ENCODE measurements around the gene SPPL2C.
"Not testable (repeated sequence)": the region's sequence is repeated elsewhere in the genome, so short reads cannot be mapped to it uniquely, and the experiment has no call there.

SPPL2C gene

DNA sequence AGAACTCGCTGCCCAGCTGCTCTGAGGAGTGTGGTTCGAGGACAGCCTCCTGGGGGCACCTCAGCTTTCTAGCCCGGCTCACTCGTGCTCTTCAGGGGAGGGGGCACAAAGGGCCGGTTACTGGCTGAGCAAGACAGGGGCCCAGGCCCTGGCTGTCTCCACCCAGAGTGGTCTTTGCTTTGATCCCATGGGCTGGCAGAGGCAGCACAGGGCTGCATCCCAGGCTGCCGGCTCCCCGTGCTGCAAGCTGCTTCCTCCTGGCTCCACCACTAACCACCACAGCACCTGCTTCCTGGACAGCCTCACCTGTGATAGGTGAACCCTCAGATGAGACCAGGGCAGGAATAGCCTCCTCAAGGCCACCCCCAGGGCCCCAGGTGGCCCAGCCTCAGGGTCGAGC is 6.8 kb downstream of the SPPL2C start:
- H3K4me1 Mint-ChIP-seq (ENCODE audit: low read depth): peaks cover 7% of the 10 kb centered on the region
- no peaks in the 10 kb centered on the region for H3K36me3 Mint-ChIP-seq (ENCODE audit: low read depth)
- H3K9me3 Mint-ChIP-seq: no peaks in the 10 kb centered on the region
- H3K27me3 Mint-ChIP-seq: peaks cover 23% of the 10 kb centered on the region
- no peak overlapping the region for H3K4me3 Mint-ChIP-seq
- H3K27ac Mint-ChIP-seq: no peak overlapping the region

DNA sequence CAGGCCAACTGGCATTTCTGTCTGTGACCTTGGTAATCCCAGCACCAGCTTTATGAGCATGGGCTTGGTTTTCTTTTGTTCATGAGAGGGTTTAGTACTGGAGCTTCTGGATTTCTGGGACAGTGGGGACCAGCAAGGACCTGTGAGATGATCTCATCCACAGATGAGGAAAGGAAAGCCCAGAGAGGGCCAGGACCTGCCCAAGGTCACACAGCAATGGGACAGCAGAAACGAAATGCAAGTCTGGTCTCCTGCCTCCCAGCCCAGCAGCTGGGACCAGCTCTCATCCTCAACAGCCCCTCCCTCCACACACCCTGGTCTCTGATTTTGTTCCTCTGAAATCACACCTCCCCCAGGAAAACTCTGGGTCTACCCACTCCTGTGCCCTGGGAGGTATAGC is 7.2 kb downstream of the SPPL2C start:
- H3K9me3 Mint-ChIP-seq: no peaks in the 10 kb centered on the region
- peaks cover 7% of the 10 kb centered on the region for H3K4me1 Mint-ChIP-seq (ENCODE audit: low read depth)
- H3K4me3 Mint-ChIP-seq: no peak overlapping the region
- H3K27me3 Mint-ChIP-seq: peaks cover 23% of the 10 kb centered on the region
- H3K36me3 Mint-ChIP-seq (ENCODE audit: low read depth): no peaks in the 10 kb centered on the region
- no peak overlapping the region for H3K27ac Mint-ChIP-seq

DNA sequence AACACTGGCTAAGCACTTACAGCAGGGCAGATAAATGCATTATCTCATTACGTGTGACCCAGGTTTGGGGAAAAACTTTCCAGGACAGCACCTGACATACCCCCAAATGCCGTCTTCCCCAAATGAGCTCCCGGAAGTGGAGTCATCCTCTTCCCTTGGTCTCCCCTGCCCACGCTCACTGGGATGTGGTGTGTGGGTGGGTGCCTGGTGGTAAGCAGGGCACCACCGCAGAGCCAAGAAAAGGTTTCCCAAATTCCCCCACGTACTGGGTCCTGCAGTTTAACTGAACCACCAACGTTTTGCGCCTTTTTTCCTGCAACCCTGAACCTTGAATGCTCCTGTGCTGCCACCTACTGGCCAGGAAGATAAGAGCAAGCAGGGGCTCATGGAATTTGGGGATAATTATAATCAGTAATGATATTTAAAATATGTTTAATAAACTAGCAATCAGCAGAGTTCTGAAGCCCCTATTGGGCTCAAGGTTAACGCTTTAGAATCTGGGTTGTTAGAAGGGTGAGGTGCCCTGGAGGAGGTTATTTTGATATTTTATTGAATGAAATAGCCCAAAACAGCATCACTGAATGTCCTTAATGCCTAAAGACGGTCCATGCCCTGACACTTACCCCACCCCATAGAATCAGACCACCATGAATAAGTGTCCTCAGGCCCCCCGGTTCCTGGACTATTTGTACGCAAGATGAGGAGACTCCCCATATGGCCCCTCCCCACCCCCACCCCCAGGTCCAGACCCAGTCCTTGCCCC is 8.0 kb downstream of the SPPL2C start:
- Mint-ChIP-seq H3K27me3 (peaks cover 26% of the 10 kb centered on the region), H3K27ac (no peak overlapping the region)

DNA sequence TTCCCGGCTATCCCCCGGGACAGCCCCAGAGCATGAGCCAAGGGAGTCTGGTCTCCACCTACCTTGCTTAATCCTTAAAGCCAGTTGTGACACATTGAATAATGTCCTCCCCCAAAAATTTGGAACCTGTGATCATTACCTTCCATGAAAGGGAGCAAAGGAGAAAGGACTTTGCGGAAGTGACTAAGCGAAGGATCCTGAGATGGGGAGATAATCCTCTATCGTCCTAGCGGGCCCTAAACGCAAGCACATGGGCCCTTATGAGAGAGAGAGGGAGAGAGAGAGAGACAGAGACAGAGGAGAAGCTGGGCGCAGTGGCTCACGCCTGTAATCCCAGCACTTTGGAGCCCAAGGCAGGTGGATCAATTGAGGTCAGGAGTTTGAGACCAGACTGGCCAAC is 9.5 kb downstream of the SPPL2C start:
- Mint-ChIP-seq H3K36me3 (ENCODE audit: low read depth) (no peaks in the 10 kb centered on the region), H3K9me3 (no peaks in the 10 kb centered on the region), H3K4me1 (ENCODE audit: low read depth) (peaks cover 7% of the 10 kb centered on the region), H3K27me3 (peaks cover 31% of the 10 kb centered on the region), H3K27ac (no peak overlapping the region), H3K4me3 (no peak overlapping the region)

More for the DNA sequence above, 8.0 kb downstream of the SPPL2C start:
- Mint-ChIP-seq H3K4me3 (no peak overlapping the region), H3K4me1 (ENCODE audit: low read depth) (peaks cover 7% of the 10 kb centered on the region), H3K9me3 (no peaks in the 10 kb centered on the region), H3K36me3 (ENCODE audit: low read depth) (no peaks in the 10 kb centered on the region)

GRCh38 chr17:45855691-45856336 is 11.1 kb downstream of the SPPL2C start:
- peaks cover 38% of the 10 kb centered on the region for H3K27me3 Mint-ChIP-seq
- no peak overlapping the region for H3K4me3 Mint-ChIP-seq
- H3K36me3 Mint-ChIP-seq (ENCODE audit: low read depth): no peaks in the 10 kb centered on the region

GRCh38 chr17:45857977-45858708 is 13.5 kb downstream of the SPPL2C start:
- H3K4me3 Mint-ChIP-seq: no peak overlapping the region
- H3K4me1 Mint-ChIP-seq (ENCODE audit: low read depth): peaks cover 3% of the 10 kb centered on the region
- no peaks in the 10 kb centered on the region for H3K36me3 Mint-ChIP-seq (ENCODE audit: low read depth)
- no peak overlapping the region for H3K27ac Mint-ChIP-seq
- H3K9me3 Mint-ChIP-seq: no peaks in the 10 kb centered on the region
- H3K27me3 Mint-ChIP-seq: peaks cover 40% of the 10 kb centered on the region

More at GRCh38 chr17:45855691-45856336, 11.1 kb downstream of the SPPL2C start:
- Mint-ChIP-seq H3K4me1 (ENCODE audit: low read depth) (peaks cover 7% of the 10 kb centered on the region), H3K27ac (no peak overlapping the region), H3K9me3 (no peaks in the 10 kb centered on the region)

GRCh38 chr17:45861165-45861564 is 16.5 kb downstream of the SPPL2C start:
- H3K27me3 Mint-ChIP-seq: peaks cover 50% of the 10 kb centered on the region

GRCh38 chr17:45862127-45862526 is 17.4 kb downstream of the SPPL2C start:
- H3K36me3 Mint-ChIP-seq (ENCODE audit: low read depth); H3K27ac Mint-ChIP-seq; H3K4me1 Mint-ChIP-seq (ENCODE audit: low read depth); H3K4me3 Mint-ChIP-seq; H3K9me3 Mint-ChIP-seq: not testable (repeated sequence)
- H3K27me3 Mint-ChIP-seq: peaks cover 53% of the 10 kb centered on the region

More at GRCh38 chr17:45861165-45861564, 16.5 kb downstream of the SPPL2C start:
- Mint-ChIP-seq H3K4me3 (no peak overlapping the region), H3K27ac (no peak overlapping the region), H3K36me3 (ENCODE audit: low read depth) (no peaks in the 10 kb centered on the region), H3K9me3 (no peaks in the 10 kb centered on the region), H3K4me1 (ENCODE audit: low read depth) (no peaks in the 10 kb centered on the region)

- H3K9me3 Mint-ChIP-seq: no peaks in the 10 kb centered on the region
- H3K27me3 Mint-ChIP-seq: peaks cover 50% of the 10 kb centered on the region
- no peak overlapping the region for H3K27ac Mint-ChIP-seq
- H3K4me3 Mint-ChIP-seq: no peak overlapping the region
- no peaks in the 10 kb centered on the region for H3K4me1 Mint-ChIP-seq (ENCODE audit: low read depth)
- H3K36me3 Mint-ChIP-seq (ENCODE audit: low read depth): no peaks in the 10 kb centered on the region
Measured at GRCh38 chr17:45863857-45864654, 19.4 kb downstream of the SPPL2C start.

GRCh38 chr17:45867171-45867570 is 22.5 kb downstream of the SPPL2C start:
- no peak overlapping the region for H3K4me3 Mint-ChIP-seq
- no peaks in the 10 kb centered on the region for H3K36me3 Mint-ChIP-seq (ENCODE audit: low read depth)
- H3K27ac Mint-ChIP-seq: no peak overlapping the region
- H3K27me3 Mint-ChIP-seq: peaks cover 35% of the 10 kb centered on the region
- H3K9me3 Mint-ChIP-seq: no peaks in the 10 kb centered on the region
- H3K4me1 Mint-ChIP-seq (ENCODE audit: low read depth): peaks cover 5% of the 10 kb centered on the region

- Mint-ChIP-seq H3K4me3 (no peak overlapping the region), H3K36me3 (ENCODE audit: low read depth) (no peaks in the 10 kb centered on the region), H3K27me3 (peaks cover 34% of the 10 kb centered on the region)
Measured at GRCh38 chr17:45867702-45868101, 23.0 kb downstream of the SPPL2C start.

GRCh38 chr17:45868276-45868675 is 23.6 kb downstream of the SPPL2C start:
- peaks cover 30% of the 10 kb centered on the region for H3K27me3 Mint-ChIP-seq
- H3K27ac Mint-ChIP-seq: no peak overlapping the region

More at GRCh38 chr17:45867702-45868101, 23.0 kb downstream of the SPPL2C start:
- no peaks in the 10 kb centered on the region for H3K9me3 Mint-ChIP-seq
- peaks cover 5% of the 10 kb centered on the region for H3K4me1 Mint-ChIP-seq (ENCODE audit: low read depth)
- no peak overlapping the region for H3K27ac Mint-ChIP-seq

DNA sequence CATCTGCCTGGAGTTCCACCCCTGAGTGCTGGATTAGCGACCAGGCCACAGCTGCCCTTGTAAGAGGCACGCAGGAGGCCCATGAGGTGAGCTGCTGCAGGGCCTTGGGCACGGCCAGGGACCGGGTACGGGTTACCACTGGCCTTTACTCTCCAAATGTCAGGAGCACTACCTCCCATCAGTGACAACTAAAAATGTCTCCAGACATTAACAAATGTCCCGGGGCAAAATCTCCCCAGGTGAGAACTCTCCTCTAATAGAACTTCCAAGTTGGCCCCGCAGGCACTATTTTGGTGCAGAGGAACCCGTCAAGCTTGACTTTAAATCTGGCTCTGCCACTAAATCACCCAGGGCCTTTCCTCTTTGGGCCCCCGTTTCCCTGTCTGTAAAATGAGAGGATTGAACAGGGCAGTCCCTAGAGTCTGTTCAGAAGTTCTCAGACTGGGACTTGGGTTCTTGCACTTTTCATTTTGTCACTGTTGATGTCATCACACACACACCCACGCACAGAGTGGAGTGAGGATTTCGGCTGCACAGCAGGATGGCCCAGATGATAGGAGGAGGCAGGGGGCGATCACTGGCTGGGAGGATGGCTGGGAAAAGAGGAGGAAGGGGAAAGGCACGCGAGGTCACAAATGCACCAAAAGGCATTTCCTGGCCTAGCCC is 25.1 kb downstream of the SPPL2C start:
- Mint-ChIP-seq H3K27me3 (peaks cover 19% of the 10 kb centered on the region), H3K36me3 (ENCODE audit: low read depth) (no peaks in the 10 kb centered on the region), H3K4me1 (ENCODE audit: low read depth) (peaks cover 14% of the 10 kb centered on the region), H3K4me3 (no peak overlapping the region), H3K9me3 (no peaks in the 10 kb centered on the region), H3K27ac (no peak overlapping the region)

More at GRCh38 chr17:45868276-45868675, 23.6 kb downstream of the SPPL2C start:
- H3K4me1 Mint-ChIP-seq (ENCODE audit: low read depth): peaks cover 7% of the 10 kb centered on the region
- no peak overlapping the region for H3K4me3 Mint-ChIP-seq
- no peaks in the 10 kb centered on the region for H3K9me3 Mint-ChIP-seq
- no peaks in the 10 kb centered on the region for H3K36me3 Mint-ChIP-seq (ENCODE audit: low read depth)

GRCh38 chr17:45870342-45870974 is 25.8 kb downstream of the SPPL2C start:
- H3K9me3 Mint-ChIP-seq: no peaks in the 10 kb centered on the region
- no peak overlapping the region for H3K27ac Mint-ChIP-seq
- H3K4me1 Mint-ChIP-seq (ENCODE audit: low read depth): peaks cover 14% of the 10 kb centered on the region
- H3K4me3 Mint-ChIP-seq: no peak overlapping the region
- H3K27me3 Mint-ChIP-seq: peaks cover 12% of the 10 kb centered on the region
- no peaks in the 10 kb centered on the region for H3K36me3 Mint-ChIP-seq (ENCODE audit: low read depth)

Data from stimulated activated naive CD8-positive, alpha-beta T cell treated with anti-CD3 and anti-CD28 coated beads, Interleukin-15, Interleukin-2, amounts not matched to agents 100 ng/mL and 50 ng/mL, for 24 hours (primary cell).